ENCODE results near the gene TRPM7.

Gene TRPM7

DNA sequence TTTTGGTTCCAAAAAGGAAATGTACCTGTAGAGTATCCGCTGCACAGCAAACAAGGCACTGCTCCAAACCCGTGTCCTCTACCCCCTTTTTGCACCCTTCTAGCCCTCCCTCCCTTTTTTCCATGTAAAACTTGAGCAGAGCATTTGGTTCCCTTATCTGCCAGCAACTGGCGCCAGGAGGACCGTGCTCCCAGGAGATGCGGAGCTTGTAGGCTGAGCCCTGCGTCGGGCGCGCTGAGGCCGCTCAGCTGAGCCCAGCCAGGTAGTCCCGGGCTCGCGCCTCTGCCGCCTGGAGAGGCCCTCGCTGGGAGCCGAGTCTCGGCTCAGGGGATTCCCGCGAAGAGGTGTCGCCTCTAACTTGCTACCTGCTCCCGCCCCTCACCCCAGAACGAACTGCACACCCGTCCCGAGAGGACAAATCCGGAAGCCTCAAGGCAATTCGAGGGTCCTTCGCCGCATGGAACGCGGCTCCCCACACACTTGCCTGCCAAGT is 575 bp downstream of the TRPM7 start:
- TF ChIP-seq GATA2 (IDR thresholded peaks at IDR 0.05; ENCODE audit: low read depth, low read length) (no peak), GATA3 (IDR thresholded peaks at IDR 0.05; ENCODE audit: low read depth, low read length) (no peak)

GRCh38 chr15:50685191-50685975 is 1.2 kb downstream of the TRPM7 start:
- TF ChIP-seq GATA2 (IDR thresholded peaks at IDR 0.05; ENCODE audit: low read depth, low read length) (no peak), GATA3 (IDR thresholded peaks at IDR 0.05; ENCODE audit: low read depth, low read length) (no peak)

DNA sequence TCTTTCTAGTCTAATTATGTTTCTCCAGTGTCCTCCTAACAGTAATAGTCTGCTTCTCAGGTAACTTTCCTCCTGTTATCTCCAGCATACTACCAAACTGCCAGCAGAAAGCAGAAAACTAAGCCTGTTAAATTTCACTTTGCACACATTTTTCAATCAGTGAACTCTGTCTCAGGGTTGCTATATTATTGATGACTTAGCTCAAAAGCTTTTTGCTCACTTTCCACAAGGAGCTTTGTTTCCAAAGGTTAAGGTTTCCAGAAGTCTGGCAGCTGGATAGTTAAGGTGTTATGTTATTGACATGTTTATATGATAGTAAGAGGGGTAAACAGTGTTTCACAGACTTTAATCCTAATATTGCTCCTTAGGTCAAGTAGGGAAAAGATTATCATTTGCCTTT is 5.1 kb downstream of the TRPM7 start:
- TF ChIP-seq GATA3 (IDR thresholded peaks at IDR 0.05; ENCODE audit: low read depth, low read length) (no peak), GATA2 (IDR thresholded peaks at IDR 0.05; ENCODE audit: low read depth, low read length) (no peak)

- no peak for TF ChIP-seq GATA2 (IDR thresholded peaks at IDR 0.05; ENCODE audit: low read depth, low read length)
Observed at GRCh38 chr15:50676799-50677483, 9.7 kb downstream of the TRPM7 start.

- TF ChIP-seq GATA2 (IDR thresholded peaks at IDR 0.05; ENCODE audit: low read depth, low read length): no peak
- TF ChIP-seq GATA3 (IDR thresholded peaks at IDR 0.05; ENCODE audit: low read depth, low read length): no peak
Observed at GRCh38 chr15:50675535-50676144, 11.0 kb downstream of the TRPM7 start.

DNA sequence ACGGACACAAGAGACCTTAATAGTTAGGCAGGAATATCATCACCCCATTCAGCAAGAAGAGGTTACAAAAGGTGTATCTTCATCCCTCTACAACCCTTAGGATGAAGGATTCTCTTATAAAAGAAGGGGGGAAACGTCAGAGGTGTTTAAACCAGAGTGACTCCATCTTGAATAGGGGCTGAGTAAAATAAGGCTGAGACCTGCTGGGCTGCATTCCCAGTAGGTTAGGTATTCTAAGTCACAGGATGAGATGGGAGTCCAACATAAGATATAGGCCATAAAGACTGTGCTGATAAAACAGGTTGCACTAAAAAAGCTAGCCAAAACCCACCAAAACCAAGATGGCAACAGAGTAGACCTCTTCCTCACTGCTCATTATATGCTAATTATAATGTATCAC is 16.5 kb downstream of the TRPM7 start:
- TF ChIP-seq GATA3 (IDR thresholded peaks at IDR 0.05; ENCODE audit: low read depth, low read length) (no peak), GATA2 (IDR thresholded peaks at IDR 0.05; ENCODE audit: low read depth, low read length) (no peak)

DNA sequence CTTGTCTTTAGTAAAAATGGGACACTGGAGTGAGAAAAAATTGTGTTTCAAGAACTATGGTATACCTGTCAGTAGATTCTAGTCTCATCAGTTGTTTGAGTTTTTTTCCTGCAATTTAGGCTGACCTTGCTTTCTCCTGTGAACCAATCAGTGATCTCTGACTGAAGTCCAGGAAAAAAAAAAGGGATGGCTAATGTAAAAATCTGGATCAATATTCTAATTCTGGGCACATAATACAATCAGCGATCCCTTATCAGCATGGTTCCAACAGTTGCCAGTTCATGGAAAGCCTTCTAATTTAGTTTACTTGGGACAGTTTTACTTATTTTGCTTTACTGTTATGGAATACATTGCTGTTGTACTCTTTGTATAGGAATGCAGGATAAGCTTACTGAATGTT is 17.0 kb downstream of the TRPM7 start:
- TF ChIP-seq GATA3 (IDR thresholded peaks at IDR 0.05; ENCODE audit: low read depth, low read length): no peak
- TF ChIP-seq GATA2 (IDR thresholded peaks at IDR 0.05; ENCODE audit: low read depth, low read length): no peak

DNA sequence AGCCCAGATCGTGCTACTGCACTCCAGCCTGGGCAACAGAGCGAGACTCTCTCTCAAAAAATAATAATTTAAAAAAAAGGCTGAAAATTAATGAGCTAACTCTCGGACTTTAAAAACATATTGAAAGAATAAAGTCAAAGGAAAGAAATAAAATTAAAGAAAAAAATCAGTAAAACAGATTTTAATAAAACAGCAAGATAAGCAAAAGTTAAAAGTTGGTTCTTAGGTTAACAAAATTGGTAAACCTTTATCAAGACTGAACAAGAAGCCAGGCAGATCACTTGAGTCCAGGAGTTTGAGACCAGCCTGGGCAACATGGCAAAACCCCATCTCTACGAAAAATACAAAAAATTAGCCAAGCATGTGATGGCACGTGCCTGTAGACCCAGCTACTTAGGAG is 20.7 kb downstream of the TRPM7 start:
- TF ChIP-seq GATA3 (IDR thresholded peaks at IDR 0.05; ENCODE audit: low read depth, low read length): no peak
- no peak for TF ChIP-seq GATA2 (IDR thresholded peaks at IDR 0.05; ENCODE audit: low read depth, low read length)

DNA sequence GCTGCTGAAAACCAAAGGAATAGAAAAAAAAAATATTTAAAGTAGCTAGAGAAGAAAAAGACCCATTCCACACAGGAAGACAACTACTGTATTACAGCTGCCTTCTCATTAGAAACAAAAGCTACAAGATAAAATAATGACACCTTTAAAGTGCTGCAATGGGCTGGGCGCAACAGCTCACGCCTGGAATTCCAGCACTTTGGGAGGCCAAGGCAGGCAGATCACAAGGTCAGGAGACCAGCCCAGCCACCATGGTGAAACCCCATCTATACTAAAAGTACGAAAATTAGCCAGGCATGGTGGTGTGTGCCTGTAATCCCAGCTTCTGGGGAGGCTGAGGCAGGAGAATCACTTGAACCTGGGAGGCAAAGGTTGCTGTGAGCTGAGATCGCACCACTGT is 31.0 kb downstream of the TRPM7 start:
- no peak for TF ChIP-seq GATA3 (IDR thresholded peaks at IDR 0.05; ENCODE audit: low read depth, low read length)
- no peak for TF ChIP-seq GATA2 (IDR thresholded peaks at IDR 0.05; ENCODE audit: low read depth, low read length)

DNA sequence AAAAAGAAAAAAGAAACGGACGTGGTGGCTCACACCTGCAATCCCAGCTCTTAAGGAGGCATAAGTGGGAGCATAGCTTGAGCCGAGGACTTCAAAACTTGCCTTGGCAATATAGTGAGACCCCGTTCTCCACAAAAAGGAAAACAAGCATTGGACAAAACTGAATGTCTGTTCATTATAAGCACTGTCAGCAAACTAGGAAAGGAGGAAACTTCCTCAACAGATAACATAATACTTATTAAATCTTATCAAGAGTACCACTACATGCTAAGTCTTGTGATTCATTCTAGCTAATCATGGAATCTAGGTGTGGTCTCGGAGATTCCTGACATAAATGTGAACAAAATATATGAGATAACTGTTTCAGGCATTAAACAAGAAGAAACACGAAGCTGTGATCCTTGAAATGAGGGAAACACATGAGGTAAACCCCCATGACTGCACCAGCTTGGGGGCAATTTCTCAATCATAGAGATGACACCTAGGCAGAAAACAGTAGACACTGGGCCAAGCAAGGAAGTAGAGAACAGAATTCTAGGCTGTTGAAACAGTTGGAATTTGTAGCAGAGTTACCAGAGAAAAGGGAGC is 33.3 kb downstream of the TRPM7 start:
- TF ChIP-seq GATA3 (IDR thresholded peaks at IDR 0.05; ENCODE audit: low read depth, low read length) (no peak), GATA2 (IDR thresholded peaks at IDR 0.05; ENCODE audit: low read depth, low read length) (no peak)

- no peak for TF ChIP-seq GATA3 (IDR thresholded peaks at IDR 0.05; ENCODE audit: low read depth, low read length)
- no peak for TF ChIP-seq GATA2 (IDR thresholded peaks at IDR 0.05; ENCODE audit: low read depth, low read length)
Observed at GRCh38 chr15:50652671-50653070, 33.9 kb downstream of the TRPM7 start.

GRCh38 chr15:50641318-50641717 is 45.3 kb downstream of the TRPM7 start:
- TF ChIP-seq GATA3 (IDR thresholded peaks at IDR 0.05; ENCODE audit: low read depth, low read length) (no peak), GATA2 (IDR thresholded peaks at IDR 0.05; ENCODE audit: low read depth, low read length) (no peak)

GRCh38 chr15:50636146-50636545 is 50.5 kb downstream of the TRPM7 start:
- TF ChIP-seq GATA2 (IDR thresholded peaks at IDR 0.05; ENCODE audit: low read depth, low read length): no peak
- TF ChIP-seq GATA3 (IDR thresholded peaks at IDR 0.05; ENCODE audit: low read depth, low read length): no peak

DNA sequence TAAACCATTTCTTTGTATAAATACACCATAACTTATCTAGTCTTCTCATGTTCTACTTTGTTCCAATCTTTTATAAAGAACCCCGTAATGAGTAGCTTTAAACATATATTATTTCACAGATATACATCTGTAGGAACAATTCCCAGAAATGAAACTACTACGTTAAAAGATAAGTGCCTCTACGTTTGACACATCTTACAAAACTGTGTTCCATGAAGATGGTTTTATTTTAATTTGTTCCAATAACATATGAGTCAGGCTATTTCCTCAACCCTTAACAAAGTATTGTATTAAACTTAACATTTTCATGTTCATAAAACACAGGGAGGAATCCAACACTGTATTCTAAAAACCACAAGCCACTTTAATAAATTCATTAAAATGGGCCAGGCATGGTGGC is 52.9 kb downstream of the TRPM7 start:
- TF ChIP-seq GATA3 (IDR thresholded peaks at IDR 0.05; ENCODE audit: low read depth, low read length) (no peak), GATA2 (IDR thresholded peaks at IDR 0.05; ENCODE audit: low read depth, low read length) (no peak)

Data from SH-SY5Y (cell line).